Smooth muscle cell (in vitro differentiated cells): Measurements from ENCODE around the gene TCF7L1. TPM values are rescaled to one million over a fixed set of nuclear protein-coding genes. Genes with fewer than 3 reads are reported as not detected.

Experiments used
- DNase-seq: peaks from one replicate; lab custom pipeline; 2025; ENCODE audit not compliant: unreplicated experiment; lab: John Stamatoyannopoulos, UW
- H2AFZ ChIP-seq: fragments of 200-600 bp; sonication (generic); 2 replicates; pipeline ENCODE4 v1.6.0; 2016; ENCODE audit warnings: antibody characterized with exemption, low read depth, mild to moderate bottlenecking
- H3F3A ChIP-seq: fragments of 200-600 bp; sonication (generic); 2 replicates; pipeline ENCODE4 v1.6.0; 2017; ENCODE audit warnings: antibody characterized with exemption, low read depth
- H3K27ac ChIP-seq: fragments of 200-600 bp; sonication (generic); 2 replicates; pipeline ENCODE4 v1.5.1; 2016; ENCODE audit warnings: low read depth, mild to moderate bottlenecking
- H3K27me3 ChIP-seq: fragments of 200-600 bp; sonication (generic); 2 replicates; pipeline ENCODE4 v1.6.1; 2016; ENCODE audit warnings: low read depth, mild to moderate bottlenecking
- H3K36me3 ChIP-seq: fragments of 200-600 bp; sonication (generic); 2 replicates; pipeline ENCODE4 v1.5.1; 2016; ENCODE audit warnings: low read depth
- H3K4me1 ChIP-seq: fragments of 200-600 bp; sonication (generic); 2 replicates; pipeline ENCODE4 v1.5.1; 2016; ENCODE audit warnings: low read depth
- H3K4me2 ChIP-seq: fragments of 200-600 bp; sonication (generic); 2 replicates; pipeline ENCODE4 v1.6.0; 2016; ENCODE audit warnings: mild to moderate bottlenecking
- H3K4me3 ChIP-seq: fragments of 200-600 bp; sonication (generic); 2 replicates; pipeline ENCODE4 v1.5.1; 2016; ENCODE audit warnings: mild to moderate bottlenecking
- H3K79me2 ChIP-seq: fragments of 200-600 bp; sonication (generic); 2 replicates; pipeline ENCODE4 v1.6.0; 2016; ENCODE audit warnings: low read depth, mild to moderate bottlenecking
- H3K9ac ChIP-seq: fragments of 200-600 bp; sonication (generic); 2 replicates; pipeline ENCODE4 v1.6.0; 2016; ENCODE audit warnings: low read depth
- H3K9me3 ChIP-seq: fragments of 200-600 bp; sonication (generic); replicated peaks from 2 replicates; pipeline ENCODE4 v1.5.1; 2016; ENCODE audit warnings: low read depth
- H4K20me1 ChIP-seq: fragments of 200-600 bp; sonication (generic); 2 replicates; pipeline ENCODE4 v1.6.0; 2016; ENCODE audit warnings: low read depth
- WGBS: methylation state at CpG from one replicate; pipeline ENCODE4 v1.1.7; 2016; ENCODE audit warnings: low lambda C conversion rate; 5-methylcytosine and 5-hydroxymethylcytosine counted together
- polyA plus RNA-seq: library from polyadenylated mRNA; unstranded; fragments of >200 nt; fragmentation: Nextera tagmentation; extraction: Ambion mirVana; gene quantifications from 2 replicates; pipeline ENCODE4 v1.2.1, GENCODE V29; 2016
- total RNA-seq: library from RNA; depleted of rRNA; stranded (reverse); fragments of >200 nt; gene quantifications from 2 replicates; pipeline ENCODE4 v1.2.3, GENCODE V29; 2014
- TF ChIP-seq, protein P1 (sequence below): fragments of 200-600 bp; sonication (generic); IDR thresholded peaks from 2 replicates; pipeline ENCODE4 v1.5.1; 2017; ENCODE audit warnings: borderline replicate concordance, mild to moderate bottlenecking, antibody characterized with exemption; ENCODE audit not compliant: insufficient read depth, poor library complexity, severe bottlenecking

The TCF7L1 gene
- total and polyA plus RNA-seq, 2 experiments from 2014 or later: 4.5 to 15.2 TPM

DNA sequence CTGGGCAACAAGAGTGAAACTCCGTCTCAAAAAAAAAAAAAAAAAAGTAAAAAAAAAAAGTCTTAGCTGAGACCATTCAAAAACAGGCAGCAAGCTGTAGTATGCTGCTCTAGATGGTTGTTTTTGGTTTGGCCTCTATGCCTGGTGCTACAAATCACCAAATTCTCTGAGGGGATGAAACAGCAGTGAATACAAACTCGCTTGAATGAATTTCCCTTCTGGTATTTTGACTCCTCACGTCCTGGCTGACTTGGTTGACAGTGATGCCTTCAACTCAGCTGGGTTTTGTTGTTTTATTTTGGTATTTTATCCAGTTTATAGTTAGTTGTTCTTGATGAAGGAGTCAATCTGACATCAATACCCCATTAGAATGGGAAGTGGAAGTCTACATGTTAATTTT, 3.3 kb upstream of the TCF7L1 start:
- Histone ChIP-seq H3K9ac (no peak overlapping the region), H3K9me3 (no peaks in the 10 kb centered on the region), H3K4me2 (no peak overlapping the region), H3K27me3 (no peaks in the 10 kb centered on the region), H3K4me1 (no peaks in the 10 kb centered on the region), H3F3A (no peaks in the 10 kb centered on the region), H3K27ac (no peak overlapping the region), H3K79me2 (peaks cover 20% of the 10 kb centered on the region), H2AFZ (no peak overlapping the region), H3K36me3 (no peaks in the 10 kb centered on the region), H4K20me1 (peaks cover 5% of the 10 kb centered on the region), H3K4me3 (no peak overlapping the region)
- 59% methylated on average over 3 of the region's 3 CpGs for WGBS
- no peak for DNase-seq
- TF ChIP-seq, protein P1, sequence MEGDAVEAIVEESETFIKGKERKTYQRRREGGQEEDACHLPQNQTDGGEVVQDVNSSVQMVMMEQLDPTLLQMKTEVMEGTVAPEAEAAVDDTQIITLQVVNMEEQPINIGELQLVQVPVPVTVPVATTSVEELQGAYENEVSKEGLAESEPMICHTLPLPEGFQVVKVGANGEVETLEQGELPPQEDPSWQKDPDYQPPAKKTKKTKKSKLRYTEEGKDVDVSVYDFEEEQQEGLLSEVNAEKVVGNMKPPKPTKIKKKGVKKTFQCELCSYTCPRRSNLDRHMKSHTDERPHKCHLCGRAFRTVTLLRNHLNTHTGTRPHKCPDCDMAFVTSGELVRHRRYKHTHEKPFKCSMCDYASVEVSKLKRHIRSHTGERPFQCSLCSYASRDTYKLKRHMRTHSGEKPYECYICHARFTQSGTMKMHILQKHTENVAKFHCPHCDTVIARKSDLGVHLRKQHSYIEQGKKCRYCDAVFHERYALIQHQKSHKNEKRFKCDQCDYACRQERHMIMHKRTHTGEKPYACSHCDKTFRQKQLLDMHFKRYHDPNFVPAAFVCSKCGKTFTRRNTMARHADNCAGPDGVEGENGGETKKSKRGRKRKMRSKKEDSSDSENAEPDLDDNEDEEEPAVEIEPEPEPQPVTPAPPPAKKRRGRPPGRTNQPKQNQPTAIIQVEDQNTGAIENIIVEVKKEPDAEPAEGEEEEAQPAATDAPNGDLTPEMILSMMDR: no peak

- Histone ChIP-seq H3K79me2 (peaks cover 23% of the 10 kb centered on the region), H4K20me1 (peaks cover 10% of the 10 kb centered on the region), H3K9ac (no peak overlapping the region), H3K4me1 (peaks cover 4% of the 10 kb centered on the region), H3K27me3 (no peaks in the 10 kb centered on the region), H3K4me2 (no peak overlapping the region), H3K27ac (no peak overlapping the region), H3K36me3 (no peaks in the 10 kb centered on the region), H3K9me3 (no peaks in the 10 kb centered on the region), H2AFZ (no peak overlapping the region), H3F3A (no peaks in the 10 kb centered on the region), H3K4me3 (no peak overlapping the region)
- WGBS: 60% methylated on average over 2 of the region's 2 CpGs
- TF ChIP-seq, protein P1: no peak
- DNase-seq: no peak
Measured at GRCh38 chr2:85130407-85130806, 2.8 kb upstream of the TCF7L1 start.

GRCh38 chr2:85131116-85131515, 2.1 kb upstream of the TCF7L1 start:
- no peaks in the 10 kb centered on the region for H3K27me3 ChIP-seq
- H3K9me3 ChIP-seq: no peaks in the 10 kb centered on the region
- no peaks in the 10 kb centered on the region for H3F3A ChIP-seq
- H3K27ac ChIP-seq: no peak overlapping the region
- peaks cover 17% of the 10 kb centered on the region for H4K20me1 ChIP-seq
- H2AFZ ChIP-seq: peak overlapping the region; percentile 27
- no peak overlapping the region for H3K4me2 ChIP-seq
- 53% methylated on average over 7 of the region's 7 CpGs for WGBS
- no peaks in the 10 kb centered on the region for H3K36me3 ChIP-seq
- H3K4me3 ChIP-seq: no peak overlapping the region
- no peak for DNase-seq
- H3K4me1 ChIP-seq: peaks cover 11% of the 10 kb centered on the region
- H3K9ac ChIP-seq: no peak overlapping the region
- TF ChIP-seq, protein P1: peak; percentile 43
- peaks cover 28% of the 10 kb centered on the region for H3K79me2 ChIP-seq

DNA sequence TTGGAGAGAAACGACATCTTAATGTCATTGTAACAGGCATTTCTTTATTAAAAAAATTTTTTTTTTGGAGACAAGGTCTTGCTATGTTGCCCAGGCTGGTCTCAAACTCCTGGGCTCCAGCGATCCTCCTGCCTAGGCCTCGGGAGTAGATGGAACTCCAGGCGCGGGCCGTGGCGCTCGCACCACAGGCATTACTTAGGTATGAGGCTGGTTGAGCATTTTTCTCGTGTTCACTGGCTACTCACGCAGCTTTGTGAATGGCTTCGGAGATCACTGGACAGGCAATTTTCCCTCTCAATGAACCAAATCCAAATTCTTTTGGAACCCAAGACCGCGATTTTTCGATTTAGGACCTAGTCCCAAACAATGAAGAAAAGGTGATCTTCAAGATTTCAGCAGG, 795 bp upstream of the TCF7L1 start:
- Histone ChIP-seq H3K4me2 (peak overlapping the region; percentile 88), H3K27ac (no peak overlapping the region), H4K20me1 (peaks cover 30% of the 10 kb centered on the region), H3K4me3 (peak overlapping the region; percentile 91), H3K4me1 (peaks cover 14% of the 10 kb centered on the region), H3K27me3 (no peaks in the 10 kb centered on the region), H3K9me3 (no peaks in the 10 kb centered on the region), H3K36me3 (no peaks in the 10 kb centered on the region), H3F3A (no peaks in the 10 kb centered on the region), H3K9ac (peak overlapping the region; percentile 11), H3K79me2 (peaks cover 35% of the 10 kb centered on the region), H2AFZ (peak overlapping the region; percentile 96)
- WGBS: 38% methylated on average over 14 of the region's 14 CpGs
- DNase-seq: no peak
- TF ChIP-seq, protein P1: no peak
